Neural progenitor cell (in vitro differentiated cells): Measurements from ENCODE around the gene MORN1. TPM values are rescaled to one million over a fixed set of nuclear protein-coding genes. Genes with fewer than 3 reads are reported as not detected.

ENCODE experiments used
- DNase-seq: peaks from one replicate; pipeline ENCODE4 v3.0.0-alpha.2; 2016; ENCODE audit warnings: low spot score
- H2AFZ ChIP-seq: fragments of 200-600 bp; sonication (generic); replicated peaks from 2 replicates; pipeline ENCODE4 v1.6.1; 2016; ENCODE audit warnings: antibody characterized with exemption
- H3F3A ChIP-seq: fragments of 200-600 bp; sonication (generic); 2 replicates; pipeline ENCODE4 v1.6.1; 2016; ENCODE audit warnings: antibody characterized with exemption, low read depth
- H3K27ac ChIP-seq: fragments of 200-600 bp; sonication (generic); 2 replicates; pipeline ENCODE4 v1.5.1; 2016; ENCODE audit warnings: mild to moderate bottlenecking
- H3K27me3 ChIP-seq: fragments of 200-600 bp; sonication (generic); 2 replicates; pipeline ENCODE4 v1.6.1; 2016; ENCODE audit warnings: mild to moderate bottlenecking, moderate library complexity
- H3K36me3 ChIP-seq: fragments of 200-600 bp; sonication (generic); 2 replicates; pipeline ENCODE4 v1.5.1; 2016
- H3K4me1 ChIP-seq: fragments of 200-600 bp; sonication (generic); 2 replicates; pipeline ENCODE4 v1.6.1; 2016; ENCODE audit warnings: mixed run types
- H3K4me2 ChIP-seq: fragments of 200-600 bp; sonication (generic); 2 replicates; pipeline ENCODE4 v1.6.1; 2016
- H3K4me3 ChIP-seq: fragments of 200-600 bp; sonication (generic); 2 replicates; pipeline ENCODE4 v1.5.1; 2016
- H3K79me2 ChIP-seq: fragments of 200-600 bp; sonication (generic); 2 replicates; pipeline ENCODE4 v1.6.1; 2016; ENCODE audit warnings: low read depth
- H3K9ac ChIP-seq: fragments of 200-600 bp; sonication (generic); 2 replicates; pipeline ENCODE4 v1.6.1; 2016
- H3K9me3 ChIP-seq: fragments of 200-600 bp; sonication (generic); 2 replicates; pipeline ENCODE4 v1.5.1; 2016; ENCODE audit warnings: low read depth
- H4K20me1 ChIP-seq: fragments of 200-600 bp; sonication (generic); 2 replicates; pipeline ENCODE4 v1.6.1; 2016; ENCODE audit warnings: low read depth
- H3K27ac Mint-ChIP-seq: 3 replicates; pipeline ENCODE4 v1.8.0; 2021; ENCODE audit warnings: mixed read lengths
- H3K27me3 Mint-ChIP-seq: 2 replicates; pipeline ENCODE4 v1.8.0; 2022; ENCODE audit warnings: low read depth, mild to moderate bottlenecking, inconsistent platforms, moderate library complexity, mixed read lengths; ENCODE audit not compliant: insufficient read depth
- H3K36me3 Mint-ChIP-seq: 3 replicates; pipeline ENCODE4 v1.8.0; 2021; ENCODE audit warnings: mixed read lengths
- H3K4me1 Mint-ChIP-seq: 3 replicates; pipeline ENCODE4 v1.8.0; 2021; ENCODE audit warnings: mixed read lengths
- H3K4me3 Mint-ChIP-seq: 3 replicates; pipeline ENCODE4 v1.8.0; 2021; ENCODE audit warnings: mild to moderate bottlenecking, moderate library complexity, mixed read lengths
- H3K9me3 Mint-ChIP-seq: 3 replicates; pipeline ENCODE4 v1.8.0; 2020; ENCODE audit warnings: mixed read lengths
- EZH2 ChIP-seq: fragments of 200-600 bp; sonication (generic); IDR thresholded peaks from 2 replicates; pipeline ENCODE4 v1.6.1; 2017; ENCODE audit warnings: antibody characterized with exemption, mild to moderate bottlenecking, moderate library complexity
- EZH2phosphoT487 ChIP-seq: fragments of 200-600 bp; sonication (generic); IDR thresholded peaks from 2 replicates; pipeline ENCODE4 v1.6.1; 2017; ENCODE audit warnings: antibody characterized with exemption
- total RNA-seq: library from RNA; depleted of rRNA; stranded (reverse); fragments of >200 nt; gene quantifications from 2 replicates; pipeline ENCODE4 v1.2.3, GENCODE V29; 2015; ENCODE audit warnings: low replicate concordance
- TF ChIP-seq, protein P1 (sequence below): fragments of 200-600 bp; sonication (generic); IDR thresholded peaks from 2 replicates; pipeline ENCODE4 v1.5.1; 2017; ENCODE audit warnings: antibody characterized with exemption, mild to moderate bottlenecking

The MORN1 gene
- total RNA-seq, 1 donor from 2014 or later = 7.0 TPM

DNA sequence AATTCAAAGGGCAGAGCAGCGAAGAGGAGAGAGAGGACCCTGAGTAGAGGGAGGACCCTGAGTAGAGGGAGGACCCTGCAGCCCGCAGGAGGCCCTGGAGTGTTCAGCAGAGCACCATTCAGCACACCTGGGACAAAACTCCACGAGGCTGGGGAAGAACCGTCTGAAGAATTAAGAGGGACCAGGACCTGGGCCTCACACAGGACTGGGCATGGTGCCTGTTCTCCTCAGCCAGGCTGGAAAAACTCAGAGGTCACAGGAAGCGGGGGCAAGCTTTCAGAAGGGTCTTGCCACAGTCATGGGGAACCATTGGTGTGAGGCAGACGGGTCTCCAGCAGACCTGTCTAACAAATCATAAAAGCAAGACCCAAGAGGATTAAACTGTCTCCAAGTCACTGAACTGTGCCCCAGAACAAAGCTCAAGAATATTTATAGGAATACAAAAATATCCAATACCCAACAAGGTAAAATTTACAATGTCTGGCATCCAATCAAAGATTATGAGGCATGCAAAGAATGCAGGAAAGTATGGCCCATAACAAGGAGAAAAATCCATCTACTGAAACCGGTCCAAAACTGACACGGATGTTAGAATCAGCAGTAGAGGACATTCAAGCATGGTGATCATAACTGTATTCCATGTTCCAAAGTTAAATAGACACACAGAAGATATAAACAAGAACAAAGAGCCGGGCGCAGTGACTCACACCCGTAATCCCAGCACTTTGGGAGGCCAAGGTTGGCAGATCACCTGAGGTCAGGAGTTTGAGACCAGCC, 30.6 kb downstream of the MORN1 start:
- Histone ChIP-seq H3K9me3 (peaks cover 5% of the 10 kb centered on the region), H2AFZ (no peak overlapping the region), H3F3A (no peaks in the 10 kb centered on the region), H3K4me3 (no peak overlapping the region), H3K9ac (no peak overlapping the region), H3K27ac (no peak overlapping the region), H3K4me1 (no peaks in the 10 kb centered on the region), H3K4me2 (no peak overlapping the region), H4K20me1 (no peaks in the 10 kb centered on the region), H3K79me2 (no peaks in the 10 kb centered on the region), H3K27me3 (no peaks in the 10 kb centered on the region), H3K36me3 (no peaks in the 10 kb centered on the region)
- DNase-seq = no peak
- TF ChIP-seq, protein P1, sequence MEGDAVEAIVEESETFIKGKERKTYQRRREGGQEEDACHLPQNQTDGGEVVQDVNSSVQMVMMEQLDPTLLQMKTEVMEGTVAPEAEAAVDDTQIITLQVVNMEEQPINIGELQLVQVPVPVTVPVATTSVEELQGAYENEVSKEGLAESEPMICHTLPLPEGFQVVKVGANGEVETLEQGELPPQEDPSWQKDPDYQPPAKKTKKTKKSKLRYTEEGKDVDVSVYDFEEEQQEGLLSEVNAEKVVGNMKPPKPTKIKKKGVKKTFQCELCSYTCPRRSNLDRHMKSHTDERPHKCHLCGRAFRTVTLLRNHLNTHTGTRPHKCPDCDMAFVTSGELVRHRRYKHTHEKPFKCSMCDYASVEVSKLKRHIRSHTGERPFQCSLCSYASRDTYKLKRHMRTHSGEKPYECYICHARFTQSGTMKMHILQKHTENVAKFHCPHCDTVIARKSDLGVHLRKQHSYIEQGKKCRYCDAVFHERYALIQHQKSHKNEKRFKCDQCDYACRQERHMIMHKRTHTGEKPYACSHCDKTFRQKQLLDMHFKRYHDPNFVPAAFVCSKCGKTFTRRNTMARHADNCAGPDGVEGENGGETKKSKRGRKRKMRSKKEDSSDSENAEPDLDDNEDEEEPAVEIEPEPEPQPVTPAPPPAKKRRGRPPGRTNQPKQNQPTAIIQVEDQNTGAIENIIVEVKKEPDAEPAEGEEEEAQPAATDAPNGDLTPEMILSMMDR = no peak
- TF ChIP-seq EZH2phosphoT487 (no peak), EZH2 (no peak)
- H3K4me3 Mint-ChIP-seq = no peak overlapping the region
- H3K4me1 Mint-ChIP-seq = peaks cover 4% of the 10 kb centered on the region
- H3K27me3 Mint-ChIP-seq = peaks cover 3% of the 10 kb centered on the region
- no peak overlapping the region for H3K27ac Mint-ChIP-seq
- peaks cover 16% of the 10 kb centered on the region for H3K9me3 Mint-ChIP-seq
- H3K36me3 Mint-ChIP-seq = peaks cover 20% of the 10 kb centered on the region

DNA sequence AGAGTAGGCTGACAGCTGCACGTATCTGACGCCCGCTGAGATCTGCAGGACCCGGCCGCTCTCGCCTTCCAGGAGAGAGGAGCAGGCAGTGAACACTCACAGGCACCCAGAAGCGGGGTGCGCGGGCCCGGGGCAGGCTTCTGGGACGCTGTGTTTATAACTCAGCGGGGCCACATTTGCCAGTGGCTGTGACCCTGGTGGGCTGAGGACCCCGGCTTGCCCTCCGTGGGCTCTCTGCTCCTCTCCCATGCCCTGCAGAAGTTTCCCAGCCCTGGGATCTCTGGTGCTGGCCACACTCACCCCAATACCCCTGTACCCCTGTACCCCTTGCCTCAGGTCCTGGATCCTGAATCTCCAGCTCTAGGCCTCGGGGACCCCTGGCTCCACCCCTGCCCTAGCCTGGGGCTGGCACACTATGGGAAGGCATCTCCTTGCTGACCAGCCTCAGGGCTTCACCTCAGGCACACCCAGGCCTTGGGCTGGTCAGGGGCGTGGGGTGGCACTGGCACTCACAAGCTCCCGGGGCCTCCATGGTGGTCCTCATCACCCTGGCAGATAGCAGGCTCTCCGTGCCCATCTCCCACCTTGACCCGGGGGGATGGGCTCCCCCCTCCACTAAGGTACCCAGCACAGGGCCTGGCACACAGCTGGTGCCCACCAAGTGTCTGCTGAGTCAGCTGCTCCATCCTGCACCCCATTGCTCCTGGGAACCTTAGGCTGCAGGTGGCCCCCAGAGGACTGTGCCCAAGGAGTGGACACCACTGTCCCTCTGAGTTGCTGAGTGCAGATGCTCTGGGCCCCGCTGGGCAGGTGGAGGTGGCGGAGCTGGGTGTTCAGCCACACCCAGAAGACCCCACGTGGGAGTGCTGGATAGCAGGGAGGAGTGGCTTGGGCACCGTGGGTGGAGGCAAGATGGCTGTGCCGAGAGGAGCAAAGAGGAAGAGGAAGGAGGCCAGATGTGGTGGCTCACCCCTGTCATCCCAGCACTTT, 32.4 kb downstream of the MORN1 start:
- peaks cover 18% of the 10 kb centered on the region for H3K36me3 Mint-ChIP-seq
- H3K27ac Mint-ChIP-seq = no peak overlapping the region
- H3K79me2 ChIP-seq = no peaks in the 10 kb centered on the region
- DNase-seq = no peak
- peaks cover 3% of the 10 kb centered on the region for H3K27me3 Mint-ChIP-seq
- no peak overlapping the region for H3K9ac ChIP-seq
- H4K20me1 ChIP-seq = no peaks in the 10 kb centered on the region
- no peak overlapping the region for H3K4me3 Mint-ChIP-seq
- no peaks in the 10 kb centered on the region for H3K36me3 ChIP-seq
- no peak overlapping the region for H3K4me2 ChIP-seq
- H3K9me3 Mint-ChIP-seq = peaks cover 13% of the 10 kb centered on the region
- H3F3A ChIP-seq = no peaks in the 10 kb centered on the region
- H3K4me1 Mint-ChIP-seq = peaks cover 4% of the 10 kb centered on the region
- H3K27ac ChIP-seq = no peak overlapping the region
- no peak overlapping the region for H2AFZ ChIP-seq
- no peaks in the 10 kb centered on the region for H3K4me1 ChIP-seq
- TF ChIP-seq EZH2 = no peak
- TF ChIP-seq, protein P1 = no peak
- TF ChIP-seq EZH2phosphoT487 = no peak
- no peaks in the 10 kb centered on the region for H3K27me3 ChIP-seq
- no peak overlapping the region for H3K4me3 ChIP-seq
- H3K9me3 ChIP-seq = peaks cover 3% of the 10 kb centered on the region

DNA sequence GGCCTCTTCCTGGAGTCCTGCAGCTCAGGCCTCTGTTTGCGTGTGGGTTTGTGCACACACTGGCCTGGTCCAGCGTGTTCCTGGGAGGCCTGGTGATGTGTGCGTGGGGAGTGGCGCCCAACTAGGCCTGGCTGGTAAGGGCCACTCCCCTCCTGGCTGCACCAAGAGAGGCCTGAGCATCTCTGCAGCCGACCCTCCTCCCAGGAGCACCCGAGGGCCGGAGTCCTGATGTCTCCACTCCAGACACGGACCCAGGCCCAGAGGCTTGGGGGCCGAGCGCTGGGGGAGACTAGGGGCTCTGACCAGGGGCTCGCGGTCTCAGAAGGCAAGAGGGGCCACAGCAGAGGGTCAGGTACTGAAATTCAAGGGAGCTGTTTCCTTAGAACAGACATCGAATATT, 33.3 kb downstream of the MORN1 start:
- H3K9ac ChIP-seq = no peak overlapping the region
- Mint-ChIP-seq H3K4me3 (no peak overlapping the region), H3K4me1 (peaks cover 10% of the 10 kb centered on the region), H3K27me3 (peaks cover 3% of the 10 kb centered on the region), H3K9me3 (peaks cover 8% of the 10 kb centered on the region), H3K36me3 (peaks cover 13% of the 10 kb centered on the region), H3K27ac (no peak overlapping the region)
- TF ChIP-seq, protein P1 = no peak
- no peak for TF ChIP-seq EZH2phosphoT487
- TF ChIP-seq EZH2 = no peak
- no peak for DNase-seq
- H3K4me2 ChIP-seq = no peak overlapping the region
- H3K27me3 ChIP-seq = no peaks in the 10 kb centered on the region
- no peak overlapping the region for H2AFZ ChIP-seq
- no peaks in the 10 kb centered on the region for H3F3A ChIP-seq
- H3K4me3 ChIP-seq = no peak overlapping the region
- H3K36me3 ChIP-seq = no peaks in the 10 kb centered on the region
- H3K79me2 ChIP-seq = no peaks in the 10 kb centered on the region
- no peak overlapping the region for H3K27ac ChIP-seq
- H3K4me1 ChIP-seq = peaks cover 6% of the 10 kb centered on the region
- no peaks in the 10 kb centered on the region for H3K9me3 ChIP-seq
- H4K20me1 ChIP-seq = no peaks in the 10 kb centered on the region
